Epithelial cell of esophagus (primary cell): ENCODE measurements around the gene COPS3.

Experiments
- DNase-seq: peaks from one replicate; pipeline ENCODE4 v3.0.0; 2010; ENCODE audit warnings: low read depth
- H3K4me3 ChIP-seq: 2 replicates; pipeline ENCODE4 v1.5.1; 2011; ENCODE audit warnings: mild to moderate bottlenecking, low read length, control low read depth
- TF ChIP-seq, protein P1 (sequence below): IDR thresholded peaks from 2 replicates; pipeline ENCODE4 v1.5.1; 2011; ENCODE audit warnings: low read depth, mild to moderate bottlenecking, low read length, control low read depth, inconsistent platforms; ENCODE audit not compliant: insufficient read depth; ENCODE audit errors: missing control alignments

The COPS3 gene

DNA sequence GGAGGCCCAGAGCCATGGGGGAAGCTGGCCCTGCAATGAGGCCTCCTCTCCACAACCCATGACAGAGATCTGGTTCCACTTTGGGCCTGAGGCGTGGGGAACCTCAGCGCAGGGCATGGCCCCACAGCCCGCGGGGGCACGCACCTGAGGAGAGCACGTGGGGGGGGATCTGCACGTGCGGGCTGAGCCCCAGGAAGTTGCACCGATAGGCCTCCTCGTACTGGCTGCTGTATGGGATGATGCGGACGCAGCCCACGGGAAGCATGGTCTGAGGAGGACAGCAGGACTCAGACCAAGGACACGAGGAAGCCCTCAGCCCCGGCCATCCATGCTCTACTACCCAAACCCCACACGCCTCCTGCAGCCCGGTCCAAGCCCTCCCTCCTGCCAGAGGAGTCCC, 64.8 kb downstream of the COPS3 start:
- no peak overlapping the region for H3K4me3 ChIP-seq
- no peak for DNase-seq
- TF ChIP-seq, protein P1, sequence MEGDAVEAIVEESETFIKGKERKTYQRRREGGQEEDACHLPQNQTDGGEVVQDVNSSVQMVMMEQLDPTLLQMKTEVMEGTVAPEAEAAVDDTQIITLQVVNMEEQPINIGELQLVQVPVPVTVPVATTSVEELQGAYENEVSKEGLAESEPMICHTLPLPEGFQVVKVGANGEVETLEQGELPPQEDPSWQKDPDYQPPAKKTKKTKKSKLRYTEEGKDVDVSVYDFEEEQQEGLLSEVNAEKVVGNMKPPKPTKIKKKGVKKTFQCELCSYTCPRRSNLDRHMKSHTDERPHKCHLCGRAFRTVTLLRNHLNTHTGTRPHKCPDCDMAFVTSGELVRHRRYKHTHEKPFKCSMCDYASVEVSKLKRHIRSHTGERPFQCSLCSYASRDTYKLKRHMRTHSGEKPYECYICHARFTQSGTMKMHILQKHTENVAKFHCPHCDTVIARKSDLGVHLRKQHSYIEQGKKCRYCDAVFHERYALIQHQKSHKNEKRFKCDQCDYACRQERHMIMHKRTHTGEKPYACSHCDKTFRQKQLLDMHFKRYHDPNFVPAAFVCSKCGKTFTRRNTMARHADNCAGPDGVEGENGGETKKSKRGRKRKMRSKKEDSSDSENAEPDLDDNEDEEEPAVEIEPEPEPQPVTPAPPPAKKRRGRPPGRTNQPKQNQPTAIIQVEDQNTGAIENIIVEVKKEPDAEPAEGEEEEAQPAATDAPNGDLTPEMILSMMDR = no peak

DNA sequence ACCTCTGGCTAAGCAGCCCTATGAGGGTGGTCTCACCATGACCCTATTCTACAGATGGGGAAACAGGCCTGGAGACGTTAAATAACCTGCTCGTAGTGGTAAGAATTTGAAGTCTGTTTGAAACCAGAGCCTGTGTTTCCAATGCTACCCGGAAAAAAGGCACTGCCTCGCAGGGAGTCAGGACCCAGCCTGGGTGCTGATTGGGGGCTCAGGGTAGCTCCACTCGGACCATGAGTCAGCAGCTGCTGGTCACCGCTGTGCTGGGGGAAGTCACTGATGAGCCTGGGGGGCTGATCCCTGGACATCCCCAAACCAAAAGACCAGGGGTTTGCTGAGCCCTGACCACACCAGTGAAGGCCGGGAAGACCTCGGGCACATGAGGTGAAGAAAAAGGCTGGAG, 65.5 kb downstream of the COPS3 start:
- DNase-seq = no peak
- no peak overlapping the region for H3K4me3 ChIP-seq
- TF ChIP-seq, protein P1 = no peak

DNA sequence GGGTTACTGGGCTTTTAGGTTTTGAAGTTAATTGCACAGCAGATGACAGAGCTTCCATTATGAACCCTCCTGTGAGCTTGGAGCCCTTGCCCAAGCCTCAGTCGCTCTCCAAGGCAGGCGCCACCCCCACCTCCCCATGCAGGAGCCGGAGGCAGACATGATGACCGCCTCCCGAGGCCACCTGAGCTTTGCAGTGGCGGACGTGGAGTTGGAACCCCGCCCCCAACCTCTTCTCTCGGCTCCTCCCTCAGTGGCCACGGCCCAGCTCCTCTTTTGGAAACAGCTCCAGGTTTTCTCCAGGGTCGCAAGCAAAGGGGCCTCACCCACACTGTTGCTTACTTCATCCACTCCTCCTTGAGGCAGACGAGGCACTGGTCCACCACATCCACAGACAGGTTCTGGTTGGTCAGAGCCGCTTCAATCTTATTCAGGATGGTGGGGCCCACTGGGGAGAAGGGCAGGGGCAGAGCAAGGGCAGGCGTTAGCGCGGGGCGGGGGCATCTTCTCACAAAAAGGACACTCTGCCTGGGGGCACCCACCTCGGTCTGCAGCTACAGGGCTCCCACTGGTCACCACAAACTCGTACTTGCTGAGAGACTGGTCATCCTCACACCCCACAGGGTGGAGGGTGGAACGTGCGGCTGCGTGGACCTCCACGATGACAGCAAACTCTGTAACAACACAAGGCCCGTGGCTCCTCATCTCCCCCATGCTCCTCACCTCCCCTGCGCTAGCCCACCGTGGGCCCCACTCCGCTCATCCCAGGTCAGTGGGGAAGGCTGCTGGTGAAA, 66.2 kb downstream of the COPS3 start:
- DNase-seq = no peak
- TF ChIP-seq, protein P1 = no peak
- no peak overlapping the region for H3K4me3 ChIP-seq

DNA sequence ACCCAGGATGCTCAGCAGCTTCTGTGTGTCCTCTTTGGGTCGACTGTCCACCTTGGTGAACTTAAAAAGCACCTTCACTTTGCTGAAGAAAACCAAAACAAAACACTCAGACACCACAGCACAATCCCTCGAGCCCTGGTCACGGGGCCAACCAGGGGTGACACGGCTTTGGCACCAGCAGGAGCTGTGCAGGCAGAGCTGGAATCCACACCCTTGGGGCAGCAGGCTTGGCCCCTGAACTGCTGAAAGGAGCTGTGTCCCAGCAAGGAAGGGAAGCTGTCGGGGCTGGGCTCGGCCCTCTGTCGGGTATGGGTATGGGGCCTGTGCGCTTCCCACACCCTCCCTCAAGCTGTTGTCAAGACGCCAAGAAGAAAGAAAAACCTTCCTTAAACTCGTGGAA, 67.3 kb downstream of the COPS3 start:
- H3K4me3 ChIP-seq = no peak overlapping the region
- TF ChIP-seq, protein P1 = no peak
- no peak for DNase-seq

DNA sequence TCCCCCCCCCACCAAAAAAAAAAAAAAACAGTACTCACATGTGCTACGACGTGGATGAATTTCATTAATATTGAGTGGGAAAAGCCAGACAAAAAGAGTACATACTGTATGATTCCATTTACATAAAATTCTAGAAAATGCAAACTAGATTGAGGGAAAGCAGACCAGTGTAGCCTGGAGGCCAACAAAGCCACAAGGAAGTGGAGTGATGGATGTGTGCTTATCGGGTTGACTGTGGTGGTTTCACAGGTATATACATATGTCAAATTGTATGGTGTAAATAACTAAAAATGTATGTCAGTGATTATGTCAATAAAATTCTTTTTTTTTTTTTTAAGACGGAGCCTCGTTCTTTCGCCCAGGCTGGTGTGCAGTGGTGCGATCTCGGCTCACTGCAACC, 73.0 kb downstream of the COPS3 start:
- TF ChIP-seq, protein P1 = no peak
- DNase-seq = no peak
- no peak overlapping the region for H3K4me3 ChIP-seq

DNA sequence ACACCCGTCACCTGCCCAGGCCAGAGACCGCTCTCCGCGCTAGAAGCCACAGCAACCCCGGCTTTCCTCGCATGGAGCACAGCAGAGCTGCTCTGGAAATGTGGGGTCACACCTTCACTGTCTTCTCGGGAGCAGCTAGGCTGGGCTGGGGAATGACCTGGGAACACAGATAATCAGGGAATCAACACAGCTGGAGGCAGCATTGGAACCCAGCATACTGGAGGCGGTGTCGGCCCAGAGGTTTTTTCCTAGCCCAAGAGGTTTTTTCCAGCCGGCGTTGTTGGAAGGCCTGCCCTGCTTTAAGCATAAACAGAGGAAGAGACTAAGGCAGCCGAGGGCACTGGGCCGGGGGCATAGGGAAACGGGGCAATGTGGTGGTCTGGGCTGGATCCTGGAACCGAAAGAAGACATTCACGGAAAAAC, 74.1 kb downstream of the COPS3 start:
- no peak for DNase-seq
- TF ChIP-seq, protein P1 = no peak
- H3K4me3 ChIP-seq = no peak overlapping the region

DNA sequence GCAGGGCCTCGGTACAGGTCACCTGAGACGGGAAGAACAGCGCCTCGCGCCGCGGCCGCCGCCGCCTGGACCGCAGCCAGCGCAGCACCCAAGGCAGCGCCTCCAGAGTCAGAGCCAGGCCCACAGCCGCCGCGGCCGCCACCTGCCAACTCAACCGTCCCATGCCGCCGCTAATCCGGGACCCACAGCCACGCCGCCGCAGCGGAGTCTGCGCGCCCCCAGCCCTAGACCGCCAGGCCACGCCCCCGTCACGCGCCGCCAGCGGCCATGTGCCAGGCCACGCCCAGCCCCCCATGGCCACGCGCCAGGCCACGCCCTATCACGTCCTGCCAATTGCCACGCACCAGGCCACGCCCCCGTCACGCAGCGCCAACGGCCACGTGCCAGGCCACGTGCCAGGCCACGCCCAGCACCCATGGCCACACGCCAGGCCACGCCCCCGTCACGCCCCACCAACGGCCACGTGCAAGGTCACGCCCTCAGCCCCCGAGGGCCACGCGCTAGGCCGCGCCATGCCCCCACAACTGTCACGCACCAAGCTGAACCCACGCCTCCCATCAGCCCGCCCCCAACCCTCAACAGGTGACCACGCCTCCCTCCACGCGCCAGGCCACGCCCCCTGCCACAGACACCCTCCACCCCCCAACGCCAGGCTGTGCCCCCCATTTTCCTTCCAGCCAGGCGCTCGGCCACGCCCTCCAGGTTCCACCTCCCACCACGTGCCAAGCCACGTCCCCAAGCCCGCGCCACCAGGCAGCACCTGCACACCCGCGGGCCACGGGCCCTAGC, 74.7 kb downstream of the COPS3 start, which contains the start of gene PLD6:
Gene PLD6, minus strand, starts transcription at position 210 of the 789 bp plus-strand sequence. Its CDS starts 47 bp downstream, at position 163.
- peak within 1 kb of the TSS; percentile 62 for H3K4me3 ChIP-seq
- TF ChIP-seq, protein P1 = no peak
- DNase-seq = peak; percentile 77
